Activated B cell treated with CpG ODN at 0.5 μM for 24 hours (primary cell): ENCODE results near the gene TGFBR2. TPM values are rescaled to one million over a fixed set of nuclear protein-coding genes. Genes with fewer than 3 reads are reported as not detected.

Source experiments
- ATAC-seq: fragments of 200-7000 bp; cut with Tn5 transposase; one replicate; pipeline ENCODE4 v1.10.0; 2021; ENCODE audit warnings: low read depth, mild to moderate bottlenecking, moderate library complexity
- CTCF ChIA-PET: fragments of 350-600 bp; sonication (Branson Sonifier 250); formaldehyde crosslinking; loops from one replicate; lab custom pipeline; 2021; ENCODE audit warnings: antibody characterized with exemption; lab: Charles Lee
- POLR2A ChIA-PET: fragments of 350-600 bp; sonication (Branson Sonifier 250); formaldehyde crosslinking; loops from one replicate; lab custom pipeline; 2021; ENCODE audit warnings: antibody characterized with exemption; lab: Charles Lee
- DNase-seq: peaks from one replicate; pipeline ENCODE4 v3.0.0; 2022
- H3K27ac Mint-ChIP-seq: one replicate; pipeline ENCODE4 v1.8.0; 2020; ENCODE audit warnings: mixed read lengths
- H3K27me3 Mint-ChIP-seq: one replicate; pipeline ENCODE4 v1.8.0; 2021; ENCODE audit warnings: mixed read lengths
- H3K36me3 Mint-ChIP-seq: one replicate; pipeline ENCODE4 v1.8.0; 2021; ENCODE audit warnings: low read depth, mixed read lengths
- H3K4me1 Mint-ChIP-seq: one replicate; pipeline ENCODE4 v1.8.0; 2021; ENCODE audit warnings: mixed read lengths
- H3K4me3 Mint-ChIP-seq: one replicate; pipeline ENCODE4 v1.8.0; 2020; ENCODE audit warnings: mild to moderate bottlenecking, mixed read lengths
- H3K9me3 Mint-ChIP-seq: one replicate; pipeline ENCODE4 v1.8.0; 2020; ENCODE audit warnings: mixed read lengths
- intact Hi-C: fragments of 100-400 bp; cut with micrococcal nuclease; formaldehyde crosslinking; loops from one replicate; pipeline ENCODE4 v1.15.1; 2024
- total RNA-seq: library from RNA; stranded (reverse); gene quantifications from 2 replicates; pipeline ENCODE4 v1.2.3, GENCODE V29; 2022
- TF ChIP-seq, protein P1 (sequence below): fragments of 200-600 bp; IDR thresholded peaks from one replicate; pipeline ENCODE4 v1.8.0; 2022; ENCODE audit warnings: antibody characterized with exemption, mild to moderate bottlenecking

TGFBR2 gene
- total RNA-seq, 1 donor from 2014 or later: 104 TPM

- H3K4me1 Mint-ChIP-seq: peaks cover 6% of the 10 kb centered on the region
- H3K27ac Mint-ChIP-seq: no peak overlapping the region
- H3K9me3 Mint-ChIP-seq: no peaks in the 10 kb centered on the region
- no peaks in the 10 kb centered on the region for H3K36me3 Mint-ChIP-seq
- TF ChIP-seq, protein P1, sequence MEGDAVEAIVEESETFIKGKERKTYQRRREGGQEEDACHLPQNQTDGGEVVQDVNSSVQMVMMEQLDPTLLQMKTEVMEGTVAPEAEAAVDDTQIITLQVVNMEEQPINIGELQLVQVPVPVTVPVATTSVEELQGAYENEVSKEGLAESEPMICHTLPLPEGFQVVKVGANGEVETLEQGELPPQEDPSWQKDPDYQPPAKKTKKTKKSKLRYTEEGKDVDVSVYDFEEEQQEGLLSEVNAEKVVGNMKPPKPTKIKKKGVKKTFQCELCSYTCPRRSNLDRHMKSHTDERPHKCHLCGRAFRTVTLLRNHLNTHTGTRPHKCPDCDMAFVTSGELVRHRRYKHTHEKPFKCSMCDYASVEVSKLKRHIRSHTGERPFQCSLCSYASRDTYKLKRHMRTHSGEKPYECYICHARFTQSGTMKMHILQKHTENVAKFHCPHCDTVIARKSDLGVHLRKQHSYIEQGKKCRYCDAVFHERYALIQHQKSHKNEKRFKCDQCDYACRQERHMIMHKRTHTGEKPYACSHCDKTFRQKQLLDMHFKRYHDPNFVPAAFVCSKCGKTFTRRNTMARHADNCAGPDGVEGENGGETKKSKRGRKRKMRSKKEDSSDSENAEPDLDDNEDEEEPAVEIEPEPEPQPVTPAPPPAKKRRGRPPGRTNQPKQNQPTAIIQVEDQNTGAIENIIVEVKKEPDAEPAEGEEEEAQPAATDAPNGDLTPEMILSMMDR: no peak
- H3K4me3 Mint-ChIP-seq: no peak overlapping the region
- no peak for ATAC-seq
- no peaks in the 10 kb centered on the region for H3K27me3 Mint-ChIP-seq
- DNase-seq: no peak
- ChIA-PET CTCF (no interaction called here), POLR2A (no interaction called here)
- intact Hi-C loops: loop anchor here (2.0 kb wide), 1 partner anchor 15 kb away; no protein-coding TSS in a partner anchor
These were observed 22.4 kb upstream of the TGFBR2 start for GRCh38 chr3:30583973-30584372.

DNA sequence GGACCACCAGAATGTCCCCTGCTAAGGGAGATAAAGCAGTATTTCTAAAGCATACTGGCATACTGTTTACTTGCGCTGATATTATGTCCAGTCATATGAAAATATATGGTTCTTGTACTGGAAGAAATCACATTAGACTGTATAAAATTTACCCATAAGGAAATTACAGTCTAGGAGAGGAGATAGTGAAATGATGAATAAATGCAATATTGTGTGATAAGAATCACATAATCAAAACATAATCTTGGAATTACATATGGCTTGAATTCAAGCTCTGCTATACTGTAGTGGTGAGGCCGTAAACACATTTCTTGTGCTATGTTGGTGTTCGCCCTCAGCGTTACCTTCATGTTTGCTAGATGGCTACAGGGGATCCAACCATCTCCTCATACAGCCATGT lies 20.7 kb upstream of the TGFBR2 start:
- no peak overlapping the region for H3K27ac Mint-ChIP-seq
- TF ChIP-seq, protein P1: no peak
- no peak for ATAC-seq
- H3K27me3 Mint-ChIP-seq: no peaks in the 10 kb centered on the region
- ChIA-PET POLR2A (no interaction called here), CTCF (interaction anchor here (0.9 kb wide), 1 partner anchor 108 kb away, joined by 3 read pairs; no protein-coding TSS in a partner anchor)
- intact Hi-C loops: no loop called here
- DNase-seq: no peak
- H3K36me3 Mint-ChIP-seq: no peaks in the 10 kb centered on the region
- no peaks in the 10 kb centered on the region for H3K4me1 Mint-ChIP-seq
- H3K4me3 Mint-ChIP-seq: no peak overlapping the region
- no peaks in the 10 kb centered on the region for H3K9me3 Mint-ChIP-seq

DNA sequence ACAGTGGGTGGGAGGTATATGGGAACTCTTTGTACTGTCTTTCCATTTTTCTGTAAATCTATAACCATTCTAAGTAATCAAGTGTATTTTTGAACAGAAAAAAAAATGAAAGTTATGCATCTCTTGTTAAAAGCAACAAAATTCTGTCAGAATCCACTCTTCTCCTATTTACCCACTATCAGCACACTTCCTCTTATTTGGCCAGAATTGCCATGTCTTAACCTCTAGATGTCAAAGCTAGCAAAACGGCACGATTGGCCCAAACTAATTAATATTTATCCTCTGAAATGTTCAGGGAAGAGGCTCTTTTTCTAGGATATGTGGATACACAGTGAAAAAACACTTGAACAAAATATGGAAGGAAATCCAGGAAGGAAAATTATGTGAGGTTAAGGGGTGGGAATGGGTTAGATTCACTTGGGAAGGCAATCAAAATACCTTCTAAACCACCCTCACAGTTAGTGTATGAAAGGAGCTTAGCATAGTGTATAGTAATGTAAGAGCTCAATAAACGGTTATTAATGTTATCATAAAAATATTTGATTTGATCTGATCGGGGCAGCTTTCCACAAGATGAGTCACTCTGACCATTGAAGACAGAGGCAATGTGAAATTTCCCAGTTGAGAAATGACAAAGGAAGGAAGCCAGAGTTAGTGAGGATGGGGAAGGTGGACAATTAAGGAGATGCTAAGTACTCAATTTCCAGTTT lies 20.1 kb upstream of the TGFBR2 start:
- ChIA-PET CTCF (no interaction called here), POLR2A (interaction anchor here (0.6 kb wide), 1 partner anchor 32 kb away, joined by 3 read pairs; no protein-coding TSS in a partner anchor)
- no peaks in the 10 kb centered on the region for H3K9me3 Mint-ChIP-seq
- DNase-seq (no peak), ATAC-seq (no peak)
- TF ChIP-seq, protein P1: no peak
- H3K27me3 Mint-ChIP-seq: no peaks in the 10 kb centered on the region
- H3K27ac Mint-ChIP-seq: no peak overlapping the region
- H3K4me1 Mint-ChIP-seq: no peaks in the 10 kb centered on the region
- H3K36me3 Mint-ChIP-seq: no peaks in the 10 kb centered on the region
- intact Hi-C loops: no loop called here
- no peak overlapping the region for H3K4me3 Mint-ChIP-seq

GRCh38 chr3:30586806-30587486 lies 19.5 kb upstream of the TGFBR2 start:
- TF ChIP-seq, protein P1: no peak
- Mint-ChIP-seq H3K27me3 (no peaks in the 10 kb centered on the region), H3K27ac (no peak overlapping the region), H3K4me3 (no peak overlapping the region), H3K4me1 (no peaks in the 10 kb centered on the region), H3K9me3 (no peaks in the 10 kb centered on the region), H3K36me3 (no peaks in the 10 kb centered on the region)
- ATAC-seq (no peak), DNase-seq (no peak)
- CTCF ChIA-PET: no interaction called here
- intact Hi-C loops: no loop called here
- POLR2A ChIA-PET: no interaction called here

DNA sequence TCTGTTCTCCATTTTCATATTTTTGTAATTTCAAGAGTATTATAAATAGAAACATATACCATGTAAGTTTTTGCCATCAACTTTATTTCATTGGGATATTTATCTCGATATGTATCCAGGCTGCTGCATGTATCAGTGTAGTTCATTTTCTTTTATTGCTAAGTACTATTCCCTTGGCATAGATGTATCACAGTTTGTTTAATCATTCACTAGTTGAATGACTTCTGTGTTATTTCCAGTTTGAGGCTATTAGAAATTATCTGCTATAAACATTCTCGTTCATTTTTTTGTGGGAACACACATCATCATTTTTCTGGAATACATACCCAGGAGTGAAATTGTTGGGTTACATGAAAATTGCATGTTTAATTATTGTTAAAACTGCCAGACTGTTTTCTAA lies 18.5 kb upstream of the TGFBR2 start:
- ChIA-PET CTCF (no interaction called here), POLR2A (no interaction called here)
- Mint-ChIP-seq H3K36me3 (no peaks in the 10 kb centered on the region), H3K27me3 (no peaks in the 10 kb centered on the region), H3K27ac (no peak overlapping the region), H3K4me1 (no peaks in the 10 kb centered on the region), H3K9me3 (no peaks in the 10 kb centered on the region), H3K4me3 (no peak overlapping the region)
- TF ChIP-seq, protein P1: no peak
- intact Hi-C loops: no loop called here
- DNase-seq: no peak
- ATAC-seq: no peak
